KG1 (cell line): ENCODE measurements around the gene FUT3.
"Not testable (repeated sequence)": the region's sequence is repeated elsewhere in the genome, so short reads cannot be mapped to it uniquely, and the experiment has no call there.

Experiments
- DNase-seq: peaks from one replicate; lab custom pipeline; 2025; lab: John Stamatoyannopoulos, UW

Gene FUT3

DNA sequence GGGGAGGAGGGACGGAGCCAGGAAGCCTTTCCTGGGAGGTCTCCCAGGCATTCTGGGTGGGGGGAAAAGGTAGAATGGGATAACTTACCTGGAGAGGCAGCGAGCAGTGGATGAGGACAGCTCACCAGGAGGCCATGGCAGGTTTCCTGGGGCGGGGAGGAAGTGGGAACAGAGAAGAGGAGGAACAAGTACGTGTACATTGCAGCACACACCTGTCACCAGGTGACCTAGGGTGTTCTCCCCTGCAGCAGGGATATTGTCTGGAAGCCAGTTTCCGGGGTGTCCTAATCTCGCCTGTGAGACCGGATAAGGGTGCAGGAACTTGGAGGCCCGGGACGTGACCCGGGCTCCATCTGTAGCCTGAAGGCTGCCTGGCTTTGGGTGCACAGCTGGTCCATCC is at the start of gene FUT3:
TSS of gene FUT3 (minus strand) at position 148 of the 400 bp plus-strand sequence.
- DNase-seq, result no peak

DNA sequence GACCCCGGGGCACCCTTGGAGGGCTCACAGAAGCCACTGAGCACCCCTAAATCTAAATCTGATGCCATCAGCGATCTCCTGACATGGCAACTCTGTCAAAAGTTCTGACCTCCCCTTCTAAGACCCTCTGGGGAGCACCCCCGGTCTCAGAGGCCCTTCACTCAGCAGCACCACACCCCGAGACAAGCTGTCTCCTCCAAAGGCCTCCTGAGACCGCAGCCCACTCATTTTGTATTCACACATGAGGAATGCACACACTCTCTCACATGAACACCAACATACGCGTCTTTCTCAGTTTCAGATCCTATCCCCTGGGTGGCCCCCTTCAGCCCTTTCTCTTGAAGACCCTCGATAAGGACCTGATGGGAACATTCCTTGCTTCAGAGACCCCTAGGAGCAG is 49.7 kb upstream of the FUT3 start:
- DNase-seq, result no peak

DNA sequence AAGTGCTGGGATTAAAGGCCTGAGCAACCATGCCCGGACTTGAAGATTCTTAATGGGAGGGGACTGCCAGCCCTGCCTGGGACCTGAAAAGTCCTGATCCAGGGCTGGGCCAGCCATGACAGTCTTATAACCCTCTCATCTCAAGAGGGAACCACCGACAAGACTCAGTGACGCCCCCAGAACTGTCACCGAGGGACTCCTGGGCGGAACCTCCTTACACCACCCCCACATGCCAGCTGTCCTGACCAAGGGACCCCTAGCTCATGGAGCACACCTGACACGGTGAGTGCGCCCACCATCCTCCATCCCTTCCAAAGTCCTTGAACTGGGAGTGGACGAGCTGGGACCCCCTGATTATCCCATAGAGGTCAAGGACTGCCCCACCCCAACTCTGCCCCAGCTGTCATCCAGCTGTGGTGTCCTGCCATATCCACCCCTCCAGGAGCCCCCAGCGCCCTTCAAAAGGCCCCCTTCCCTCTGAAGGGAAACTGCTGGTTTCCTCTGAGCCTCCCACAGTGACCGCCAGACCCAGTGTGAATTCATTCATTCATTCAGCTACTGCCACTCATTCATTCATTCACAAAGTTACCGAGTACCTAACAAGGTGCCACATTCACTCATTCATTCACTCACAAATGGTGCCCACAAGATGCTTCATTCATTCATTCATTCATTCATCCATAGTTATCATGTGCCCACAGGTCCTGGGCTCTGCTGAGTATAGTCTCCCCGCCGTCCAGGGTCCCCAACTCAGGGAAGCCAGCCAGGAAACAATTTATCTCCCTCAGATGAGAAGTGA is 48.7 kb upstream of the FUT3 start:
- no peak for DNase-seq

DNA sequence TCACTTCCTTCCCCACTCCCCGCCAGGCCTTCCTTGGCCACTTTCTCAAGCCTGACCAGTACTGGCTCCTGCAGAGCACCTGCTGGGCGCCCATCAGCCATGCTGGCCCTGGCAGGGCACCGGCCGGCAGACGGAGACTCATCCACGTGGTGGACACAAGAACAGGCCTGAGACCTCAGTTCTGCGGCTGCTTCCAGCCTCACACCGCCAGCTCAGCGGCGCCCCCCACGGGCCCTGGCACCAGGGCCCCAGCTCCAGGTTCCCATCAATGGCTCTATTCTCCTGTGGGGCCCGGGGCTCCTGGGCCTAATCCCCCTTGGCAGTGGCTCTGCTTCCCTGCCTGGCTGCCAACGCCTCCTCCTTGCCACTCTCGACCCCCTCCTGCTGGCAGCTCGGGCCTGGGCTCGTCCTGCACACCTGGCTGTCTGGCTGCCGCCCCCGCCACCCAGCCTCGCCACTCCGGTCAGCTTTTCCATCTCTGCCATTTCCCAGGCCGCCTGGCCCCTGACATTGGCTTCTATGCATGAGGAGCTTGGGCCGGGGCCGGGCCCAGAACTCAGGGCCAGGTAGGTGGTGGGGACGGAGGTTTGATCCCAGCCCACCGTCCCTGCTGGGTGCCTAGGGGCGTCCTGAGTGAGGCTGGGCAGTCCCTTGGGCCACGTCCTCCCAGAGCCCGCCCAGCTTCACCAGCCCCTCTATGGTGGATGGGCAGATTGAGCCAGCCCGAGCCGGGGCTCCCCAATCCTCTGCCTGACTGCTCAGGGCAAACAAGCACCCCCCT is 46.1 kb upstream of the FUT3 start:
- no peak for DNase-seq

DNA sequence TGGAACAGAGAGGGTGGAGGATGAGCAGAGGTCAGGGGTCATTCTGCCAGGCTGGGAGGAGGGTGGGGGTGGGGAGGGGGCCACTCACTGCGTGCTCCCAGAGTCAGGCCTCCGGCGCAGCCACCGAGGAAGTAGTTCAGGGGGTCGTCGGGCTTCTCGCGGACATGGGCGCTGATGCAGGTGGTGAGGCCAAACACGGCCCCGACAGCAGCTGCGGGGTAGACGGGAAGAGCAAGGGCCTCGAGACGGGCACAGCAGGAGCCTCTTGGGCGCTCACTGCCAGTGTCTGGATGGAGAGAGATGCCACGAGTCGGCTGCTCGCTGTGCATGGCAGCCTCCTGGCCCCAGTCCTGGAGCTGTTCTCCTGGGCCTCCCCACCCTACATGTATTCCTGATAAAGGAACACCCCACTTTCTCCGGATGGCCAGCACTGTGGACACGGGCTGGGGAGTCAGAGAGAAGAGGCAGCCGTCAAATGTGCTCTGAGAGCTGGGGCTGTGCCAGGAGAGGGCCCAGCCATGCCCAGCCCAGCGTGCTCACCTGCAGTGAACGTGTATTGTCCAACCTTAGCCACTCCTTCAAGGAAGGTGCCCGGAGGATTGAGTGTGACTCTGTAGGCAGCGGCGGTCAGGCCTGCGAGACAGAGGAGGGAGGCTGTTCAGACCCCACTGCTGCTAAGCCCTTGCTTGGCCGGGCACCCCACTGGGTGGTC is 45.3 kb upstream of the FUT3 start:
- no peak for DNase-seq

DNA sequence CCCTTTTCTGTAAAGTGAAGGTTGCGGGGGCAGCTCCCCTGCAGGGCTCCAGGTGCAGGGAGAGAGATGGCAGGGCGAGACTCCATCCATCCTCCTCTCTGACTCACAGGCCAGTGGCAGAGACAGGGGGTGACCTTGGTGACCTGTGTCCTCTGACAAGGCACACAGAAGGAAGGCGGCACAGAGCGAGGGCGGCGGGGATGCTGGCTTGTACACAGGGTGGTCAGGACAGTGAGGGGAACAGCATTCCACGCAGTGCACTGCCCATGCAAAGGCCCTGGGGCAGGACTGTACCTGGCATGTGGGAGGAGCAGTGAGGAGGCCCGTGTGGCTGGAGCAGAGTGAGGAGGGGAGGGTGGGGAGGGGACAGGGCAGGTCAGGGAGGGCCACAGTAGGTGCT is 44.6 kb upstream of the FUT3 start:
- no peak for DNase-seq

DNA sequence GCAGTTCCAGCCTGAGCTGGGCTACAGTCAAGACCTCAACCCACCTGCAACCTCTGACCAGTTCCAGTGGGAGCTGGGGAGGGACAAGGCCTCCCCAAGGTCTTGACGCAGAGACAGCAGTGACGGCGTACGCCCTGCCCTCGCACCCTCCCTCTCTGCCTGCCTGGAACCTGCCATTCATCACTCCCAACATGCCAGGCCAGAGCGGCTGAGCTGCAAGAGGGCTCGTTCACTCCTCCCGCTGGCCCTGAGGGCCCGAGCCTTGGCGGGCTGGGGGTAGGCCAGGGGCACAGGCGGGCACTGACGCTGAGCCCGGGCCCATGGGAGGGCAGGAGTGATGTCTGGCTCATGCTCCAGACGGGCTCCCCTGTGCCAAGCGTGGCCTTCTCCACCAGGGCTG is 44.2 kb upstream of the FUT3 start:
- no peak for DNase-seq

DNA sequence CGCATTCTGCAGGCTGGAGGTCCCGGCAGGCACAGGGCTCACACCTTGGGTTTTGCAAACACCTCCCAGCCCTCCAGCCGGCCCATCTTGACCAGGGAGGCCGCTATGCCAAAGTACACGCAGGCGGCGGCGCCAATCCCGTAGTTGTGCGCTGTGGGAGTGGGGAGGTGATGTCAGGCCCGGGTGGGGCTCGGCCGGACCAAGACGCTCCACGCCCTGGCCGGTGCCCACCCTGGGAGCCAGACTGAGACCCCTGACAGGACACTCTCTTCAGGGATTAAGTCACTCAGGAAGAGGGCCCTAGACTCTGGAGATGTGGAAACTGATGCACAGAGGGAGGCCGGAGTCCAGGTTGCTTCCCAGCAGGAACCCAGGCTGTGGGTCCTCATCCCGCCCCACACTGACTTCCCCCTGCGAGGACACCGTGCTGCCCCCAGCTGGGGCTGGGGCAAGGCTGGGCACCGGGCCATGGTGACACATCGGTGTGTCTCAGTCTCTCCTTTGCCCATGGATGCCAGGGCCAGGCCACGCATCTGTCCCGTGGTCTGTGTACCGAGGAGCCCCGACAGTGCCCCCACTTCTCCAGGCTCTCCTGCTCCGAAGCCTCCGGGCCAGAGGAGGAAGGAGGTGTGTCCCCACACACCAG is 43.6 kb upstream of the FUT3 start:
- no peak for DNase-seq

DNA sequence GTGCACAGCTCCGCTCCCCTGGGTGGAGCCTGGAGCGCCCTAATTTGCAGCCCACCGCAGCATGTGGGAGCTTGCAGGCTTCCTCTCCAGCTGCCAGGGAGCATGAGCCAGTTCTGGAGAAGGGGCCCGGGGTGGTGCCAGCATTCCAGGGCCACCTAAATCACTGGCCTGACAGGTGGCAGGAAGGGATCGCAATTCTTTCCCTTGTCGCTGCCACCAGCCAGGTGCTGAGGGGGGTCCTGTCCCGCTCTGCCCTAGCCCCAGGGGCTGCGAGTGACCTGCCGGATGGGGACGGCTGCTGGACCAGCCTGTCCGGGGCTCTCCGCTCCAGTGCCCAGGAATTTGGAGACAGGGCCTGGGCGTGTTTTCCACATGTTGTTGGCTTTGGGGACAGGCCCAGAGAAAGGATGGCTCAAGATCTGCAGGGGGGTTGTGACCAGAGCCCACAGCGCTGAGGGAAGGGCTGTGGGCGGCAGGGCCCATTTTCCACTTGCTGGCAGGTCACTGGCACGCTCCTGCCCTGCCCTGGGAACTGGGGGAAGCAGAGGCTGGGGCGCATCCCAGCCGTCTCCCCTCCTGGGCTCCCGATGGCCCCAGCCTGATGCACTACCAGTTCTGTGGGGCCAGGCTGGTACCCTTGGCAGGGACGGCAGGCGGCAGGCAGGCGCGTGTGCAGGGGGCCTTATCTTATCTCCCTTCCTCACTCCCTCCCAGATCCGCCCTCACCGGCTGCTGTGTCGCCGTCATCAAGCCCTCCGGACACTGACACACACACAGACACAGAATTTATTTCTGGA is 42.9 kb upstream of the FUT3 start:
- no peak for DNase-seq

DNA sequence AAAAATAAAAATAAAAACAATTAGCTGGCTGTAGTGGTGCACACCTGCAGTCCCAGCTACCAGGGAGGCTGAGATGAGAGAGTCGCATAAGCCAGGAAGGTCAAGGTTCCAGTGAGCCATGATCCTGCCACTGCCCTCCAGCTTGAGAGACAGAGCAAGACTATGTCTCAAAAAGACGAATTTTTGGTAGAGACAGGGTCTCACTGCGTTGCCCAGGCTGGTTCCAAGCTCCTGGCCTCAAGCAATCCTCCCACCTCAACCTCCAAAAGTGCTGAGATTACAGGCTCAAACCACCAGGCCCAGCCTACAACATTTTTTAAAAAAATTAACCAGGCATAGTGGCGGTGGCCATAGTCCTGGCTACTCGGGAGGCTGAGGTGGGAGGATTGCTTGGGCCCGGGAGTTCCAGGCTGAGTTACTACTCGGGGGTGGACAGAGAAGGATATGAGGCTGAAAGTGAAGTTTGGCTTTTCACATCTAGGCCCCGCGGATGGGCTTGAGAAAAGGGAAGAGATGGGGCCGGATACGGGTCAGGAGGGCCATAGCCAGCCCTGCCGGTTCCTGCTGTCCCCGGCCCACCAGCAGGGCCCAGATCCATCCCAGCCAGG is 42.2 kb upstream of the FUT3 start:
- DNase-seq, result no peak

DNA sequence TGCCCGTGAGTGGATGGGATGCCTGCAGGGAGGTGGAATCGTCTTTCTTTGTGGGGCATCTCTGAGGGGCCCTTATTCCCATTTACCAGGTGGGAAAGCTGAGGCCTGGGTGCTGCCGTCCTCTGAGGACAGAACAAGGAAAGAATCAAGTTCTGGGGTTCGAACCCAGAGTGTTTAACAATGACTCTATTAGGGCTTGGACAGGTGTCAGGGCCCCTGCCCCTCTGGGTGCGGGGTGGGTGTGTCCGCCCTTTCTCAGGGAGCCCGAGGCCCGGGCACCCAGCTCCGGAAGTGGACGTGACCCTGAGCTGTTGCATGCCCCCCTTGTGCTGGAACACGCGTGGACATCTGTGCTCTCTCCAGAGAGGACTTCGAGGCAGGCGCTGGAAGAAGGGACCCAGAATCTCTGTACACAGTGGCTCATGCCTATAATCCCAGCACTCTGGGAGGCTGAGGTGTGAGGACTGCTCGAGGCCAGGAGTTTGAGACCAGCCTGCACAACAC is 41.6 kb upstream of the FUT3 start:
- DNase-seq, result no peak

DNA sequence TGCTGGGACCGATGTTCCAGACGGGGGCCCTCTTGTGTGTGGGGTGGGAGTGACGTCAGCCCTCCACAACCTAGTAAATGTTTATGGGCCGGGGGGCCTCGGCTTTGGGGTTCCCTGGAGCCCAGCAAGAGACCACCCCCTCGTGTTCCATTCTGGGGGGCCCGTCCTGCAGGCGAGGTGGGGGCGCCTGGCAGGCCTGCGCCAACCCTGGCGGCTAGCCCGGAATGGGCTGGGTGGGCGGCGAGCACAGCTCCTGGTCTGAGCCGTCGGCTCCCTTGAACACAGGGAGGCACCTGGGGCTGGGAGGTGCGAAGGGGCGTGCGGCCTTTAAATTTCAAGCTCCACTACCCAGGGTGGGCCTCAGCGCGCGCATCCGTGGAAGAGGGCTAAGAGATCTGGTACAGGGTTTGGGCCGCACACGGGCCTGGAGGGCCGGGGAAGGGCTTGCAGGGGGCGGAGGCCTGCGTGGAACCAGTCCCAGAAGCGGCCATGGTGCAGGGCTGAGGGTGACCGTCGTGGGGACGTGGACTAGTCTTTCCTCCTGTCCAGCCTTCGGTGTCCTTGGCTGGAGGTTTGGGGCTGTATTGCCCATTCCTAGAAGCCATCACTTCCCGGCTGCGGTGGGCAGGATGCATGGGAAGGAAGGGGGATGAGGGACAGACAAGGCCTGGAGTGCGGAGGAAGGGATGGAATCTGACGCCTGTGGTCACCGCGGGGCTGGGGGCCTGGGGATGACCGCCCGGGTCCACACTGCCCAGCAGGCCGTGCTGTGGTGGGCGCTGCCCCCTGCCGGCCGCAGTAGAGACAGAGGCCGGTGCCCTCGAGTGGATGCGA is 40.9 kb upstream of the FUT3 start:
- DNase-seq, result no peak

DNA sequence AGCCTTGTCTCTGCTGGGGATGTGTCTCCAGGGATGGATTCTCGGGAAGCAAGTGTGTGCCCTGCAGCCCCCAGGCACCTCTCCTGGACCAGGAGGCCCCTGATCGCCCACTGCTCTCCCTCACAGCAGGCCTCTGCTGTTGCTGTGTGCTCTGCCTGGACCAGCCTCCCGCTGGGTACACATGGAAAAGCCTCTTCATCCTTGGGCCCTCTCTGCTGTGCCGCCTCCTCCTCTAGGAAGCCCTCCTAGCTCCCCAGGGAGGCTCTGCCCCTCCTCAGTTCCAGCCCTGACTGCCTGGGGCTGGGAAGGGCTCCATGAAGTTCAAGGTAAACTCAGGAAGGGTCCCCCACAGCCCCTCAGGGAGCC is 40.3 kb upstream of the FUT3 start:
- no peak for DNase-seq

DNA sequence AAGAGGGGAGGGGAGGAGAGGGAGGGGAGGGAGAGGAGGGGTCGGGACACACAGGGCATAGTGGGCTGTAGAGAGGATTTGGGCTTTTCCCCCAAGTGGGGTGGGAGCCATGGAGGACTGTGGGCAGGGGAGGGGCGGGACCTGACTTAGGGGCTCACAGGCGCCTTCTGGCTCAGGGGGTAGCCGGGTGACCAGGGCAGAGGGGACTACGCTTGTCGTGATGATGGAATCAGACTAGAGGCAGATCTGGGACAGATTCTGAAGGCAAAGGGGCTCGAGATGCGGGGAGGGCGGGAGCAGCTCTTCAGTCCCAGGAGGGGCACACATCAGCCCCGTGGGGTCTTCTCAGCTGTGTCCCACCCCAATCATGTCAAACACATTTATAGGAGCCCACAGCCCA is 38.9 kb upstream of the FUT3 start:
- DNase-seq, result no peak

DNA sequence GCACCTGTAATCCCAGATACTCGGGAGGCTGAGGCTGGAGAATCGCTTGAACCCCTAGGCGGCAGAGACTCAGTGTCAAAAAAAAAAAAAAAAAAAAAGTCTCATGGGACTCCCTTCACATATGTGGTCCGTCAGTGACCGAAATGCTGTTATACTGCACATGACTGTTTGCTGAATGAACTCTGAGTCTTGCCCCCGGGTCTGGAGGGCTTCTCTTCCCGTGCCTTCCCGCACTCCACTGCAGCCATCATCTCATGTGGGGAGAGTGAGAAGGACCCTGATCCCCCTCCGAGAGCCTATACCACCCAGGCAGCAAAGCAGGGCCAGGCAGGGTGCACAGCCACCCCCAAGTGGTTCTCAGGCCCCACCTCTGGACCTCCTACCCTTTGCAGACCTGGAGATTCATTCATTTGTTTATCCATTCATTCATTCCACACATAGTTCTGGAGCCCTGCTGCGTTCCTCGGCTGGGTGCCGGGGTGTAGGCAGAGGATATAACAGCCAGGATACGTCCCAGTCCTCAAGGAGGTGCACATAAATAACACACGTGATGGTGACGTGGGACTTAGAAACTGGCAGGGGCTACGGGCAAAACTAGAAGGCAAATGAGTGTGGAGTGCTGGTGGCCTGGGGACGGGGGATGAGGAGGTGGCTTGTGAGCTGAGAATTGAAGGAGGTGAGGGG is 38.2 kb upstream of the FUT3 start:
- DNase-seq, result no peak

DNA sequence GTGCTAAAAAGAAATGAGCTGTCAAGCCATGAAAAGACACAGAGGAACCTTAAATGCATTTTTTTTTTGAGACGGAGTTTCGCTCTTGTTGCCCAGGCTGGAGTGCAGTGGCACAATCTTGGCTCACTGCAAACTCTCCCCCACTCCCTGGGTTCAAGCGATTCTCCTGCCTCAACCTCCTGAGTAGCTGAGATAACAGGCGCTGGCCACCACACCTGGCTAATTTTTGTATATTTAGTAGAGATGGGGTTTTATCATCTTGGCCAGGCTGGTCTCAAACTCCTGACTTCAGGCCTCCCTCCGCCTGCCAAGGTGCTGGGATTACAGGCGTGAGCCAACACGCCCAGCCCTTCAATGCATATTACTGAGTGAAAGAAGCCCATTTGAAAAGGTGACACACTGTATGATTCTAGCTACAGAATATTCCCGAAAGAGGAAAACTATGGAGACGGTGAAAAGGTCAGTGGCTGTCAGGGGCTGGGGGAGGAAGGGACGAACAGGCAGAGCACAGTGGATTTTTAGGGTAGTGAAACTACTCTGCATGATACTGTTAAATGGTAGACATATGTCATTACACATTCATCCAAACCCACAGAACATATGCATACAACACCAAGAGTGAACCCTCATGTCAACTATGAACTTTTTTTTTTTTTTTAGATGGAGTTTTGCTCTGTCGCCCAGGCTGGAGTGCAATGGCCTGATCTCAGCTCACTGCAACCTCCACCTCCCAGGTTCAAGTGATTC is 33.0 kb upstream of the FUT3 start:
- DNase-seq, result not testable (repeated sequence)

DNA sequence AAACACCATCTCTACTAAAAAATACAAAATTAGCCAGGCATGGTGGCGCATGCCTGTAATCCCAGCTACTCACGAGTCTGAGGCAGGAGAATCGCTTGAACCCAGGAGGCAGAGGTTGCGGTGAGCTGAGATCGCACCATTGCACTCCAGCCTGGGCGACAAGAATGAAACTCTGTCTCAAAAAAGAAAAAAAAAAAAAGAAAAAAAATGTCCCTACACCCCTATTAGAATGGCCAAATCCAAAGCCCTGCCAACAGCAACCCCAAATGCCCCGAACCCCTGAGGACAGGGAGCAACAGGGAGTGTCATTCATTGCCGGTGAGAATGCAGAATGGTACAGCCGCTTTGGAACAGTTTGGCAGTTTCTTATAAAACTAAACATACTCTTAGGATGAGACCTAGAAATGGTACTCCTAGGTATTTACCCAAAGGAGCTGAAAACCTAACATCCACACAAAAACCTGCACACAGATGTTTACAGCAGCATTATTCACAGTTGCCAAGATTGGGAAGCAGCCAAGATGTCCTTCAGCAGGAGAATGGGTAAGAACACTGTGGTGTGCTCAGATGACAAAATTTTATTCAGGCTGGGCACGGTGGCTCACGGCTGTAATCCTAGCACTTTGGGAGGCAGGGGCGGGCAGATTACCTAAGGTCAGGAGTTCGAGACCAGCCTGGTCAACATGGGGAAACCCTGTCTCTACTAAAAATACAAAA is 32.1 kb upstream of the FUT3 start:
- DNase-seq, result not testable (repeated sequence)

DNA sequence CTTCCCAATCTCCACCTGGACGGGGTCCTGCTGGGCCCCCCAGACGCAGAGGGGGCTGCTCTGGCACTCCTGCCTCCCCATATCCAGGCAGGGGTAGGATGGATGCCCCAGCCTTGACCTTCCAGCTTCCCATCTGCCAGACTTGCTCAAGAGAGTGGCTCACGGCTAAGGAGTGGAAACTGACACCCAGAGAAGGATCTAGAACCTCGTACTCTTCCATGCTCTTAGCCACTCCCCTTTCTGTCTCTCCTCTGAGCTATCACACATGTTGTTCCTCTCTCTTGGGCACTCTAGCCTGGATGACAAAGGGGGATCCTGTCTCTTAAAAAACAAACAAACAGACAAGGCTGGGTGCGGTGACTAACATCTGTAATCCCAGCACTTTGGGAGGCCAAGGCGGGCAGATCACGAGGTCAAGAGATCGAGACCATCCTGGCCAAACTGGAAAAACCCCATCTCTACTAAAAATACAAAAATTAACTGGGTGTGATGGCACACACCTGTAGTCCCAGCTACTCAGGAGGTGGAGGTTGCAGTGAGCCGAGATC is 31.2 kb upstream of the FUT3 start:
- no peak for DNase-seq
